Uterus (tissue), 4 donors: ENCODE data around the gene NECTIN1. TPM values are rescaled to one million over a fixed set of nuclear protein-coding genes. Genes with fewer than 3 reads are reported as not detected.

Source experiments
- DNase-seq, 2 donors: peaks; one replicate each; pipeline ENCODE4 v3.0.0-alpha.2; 2019 to 2020
- H3K27ac ChIP-seq, 2 donors: fragments of 200-600 bp; sonication (generic); 1 replicate in 1 of 2; 2 replicates in 1 of 2; pipeline ENCODE4 v1.5.1; 2016 to 2018
- H3K27me3 ChIP-seq, 2 donors: fragments of 200-600 bp; sonication (generic); one replicate each; pipeline ENCODE4 v1.5.1; 2018 to 2019; ENCODE audit warnings: control low read depth in 1 of 2
- H3K36me3 ChIP-seq, 2 donors: fragments of 200-600 bp; sonication (generic); one replicate each; pipeline ENCODE4 v1.5.1; 2019; ENCODE audit warnings: control low read depth in 1 of 2
- H3K4me1 ChIP-seq, 2 donors: fragments of 200-600 bp; sonication (generic); one replicate each; pipeline ENCODE4 v1.5.1; 2018 to 2019; ENCODE audit warnings: control low read depth in 1 of 2
- H3K4me3 ChIP-seq, 2 donors: fragments of 200-600 bp; sonication (generic); 1 replicate in 1 of 2; 2 replicates in 1 of 2; pipeline ENCODE4 v1.5.1; 2018 to 2019; ENCODE audit warnings: mild to moderate bottlenecking in 1 of 2
- H3K9me3 ChIP-seq, 2 donors: fragments of 200-600 bp; sonication (generic); one replicate each; pipeline ENCODE4 v1.5.1; 2019; ENCODE audit warnings: control low read depth in 1 of 2
- CTCF ChIP-seq, 4 experiments: fragments of 200-600 bp in 2 of 4; fragments of 450-650 bp in 2 of 4; sonication (generic) in 2 of 4; IDR thresholded peaks; one replicate each; pipeline ENCODE4 v1.5.1; 2016 to 2019; ENCODE audit warnings: antibody characterized with exemption in 4 of 4, mild to moderate bottlenecking in 2 of 4, moderate library complexity in 1 of 4
- POLR2A ChIP-seq, 2 donors: fragments of 450-650 bp; IDR thresholded peaks; one replicate each; pipeline ENCODE4 v1.6.1; 2016; ENCODE audit warnings: antibody characterized with exemption in 2 of 2, mild to moderate bottlenecking in 1 of 2, moderate library complexity in 1 of 2
- intact Hi-C: fragments of 100-400 bp; cut with DNase I; formaldehyde crosslinking; loops from one replicate; pipeline ENCODE4 v1.15.1; 2023; ENCODE audit warnings: low total_unique reads
- total RNA-seq, 4 donors: library from RNA; depleted of rRNA in 3 of 4; stranded (reverse); fragments of >200 nt in 3 of 4; gene quantifications; one replicate each; pipeline versions ENCODE4 v1.1.0 to v1.2.4, GENCODE V29; 2014 to 2023
- donor health status: DM: yes; HTN: yes; CAD: no.

The NECTIN1 gene
- total RNA-seq, 4 donors from 2014 or later, result 1.3 to 10.6 (median 9.2) TPM; not detected in 1

GRCh38 chr11:119676461-119677020, 52.5 kb downstream of the NECTIN1 start:
- H3K27ac ChIP-seq, result no peak overlapping the region
- H3K27me3 ChIP-seq, result no peaks in the 10 kb centered on the region
- peaks cover 0 to 4% of the 10 kb centered on the region in 2 donors for H3K4me1 ChIP-seq
- H3K4me3 ChIP-seq, result no peak overlapping the region
- H3K9me3 ChIP-seq, result no peaks in the 10 kb centered on the region
- intact Hi-C loops, result no loop called here
- no peak for DNase-seq
- no peak for TF ChIP-seq CTCF (IDR thresholded peaks at IDR 0.05)
- TF ChIP-seq POLR2A (IDR thresholded peaks at IDR 0.05), result no peak
- no peaks in the 10 kb centered on the region for H3K36me3 ChIP-seq

GRCh38 chr11:119673759-119674336, 55.2 kb downstream of the NECTIN1 start:
- no peaks in the 10 kb centered on the region for H3K9me3 ChIP-seq
- TF ChIP-seq CTCF (IDR thresholded peaks at IDR 0.05), result no peak
- no peak for TF ChIP-seq POLR2A (IDR thresholded peaks at IDR 0.05)
- H3K27ac ChIP-seq, result no peak overlapping the region
- no peaks in the 10 kb centered on the region for H3K27me3 ChIP-seq
- intact Hi-C loops, result no loop called here
- peaks cover 0 to 11% of the 10 kb centered on the region in 2 donors for H3K4me1 ChIP-seq
- H3K4me3 ChIP-seq, result no peak overlapping the region
- DNase-seq, result no peak
- no peaks in the 10 kb centered on the region for H3K36me3 ChIP-seq

GRCh38 chr11:119673052-119673758, 55.8 kb downstream of the NECTIN1 start:
- intact Hi-C loops, result no loop called here
- Histone ChIP-seq H3K9me3 (no peaks in the 10 kb centered on the region), H3K27ac (no peak overlapping the region), H3K27me3 (no peaks in the 10 kb centered on the region), H3K4me1 (peaks cover 0 to 11% of the 10 kb centered on the region in 2 donors), H3K4me3 (no peak overlapping the region), H3K36me3 (no peaks in the 10 kb centered on the region)
- TF ChIP-seq CTCF (IDR thresholded peaks at IDR 0.05) (no peak), POLR2A (IDR thresholded peaks at IDR 0.05) (no peak)
- DNase-seq, result no peak

- TF ChIP-seq POLR2A (IDR thresholded peaks at IDR 0.05) (no peak), CTCF (IDR thresholded peaks at IDR 0.05) (no peak)
- no peaks in the 10 kb centered on the region for H3K27me3 ChIP-seq
- intact Hi-C loops, result no loop called here
- H3K27ac ChIP-seq, result no peak overlapping the region
- peaks cover 0 to 11% of the 10 kb centered on the region in 2 donors for H3K4me1 ChIP-seq
- no peaks in the 10 kb centered on the region for H3K9me3 ChIP-seq
- no peak overlapping the region for H3K4me3 ChIP-seq
- no peak for DNase-seq
- H3K36me3 ChIP-seq, result no peaks in the 10 kb centered on the region
Observed at GRCh38 chr11:119672597-119672996, 56.4 kb downstream of the NECTIN1 start.

GRCh38 chr11:119671561-119672015, 57.4 kb downstream of the NECTIN1 start:
- peaks cover 0 to 11% of the 10 kb centered on the region in 2 donors for H3K4me1 ChIP-seq
- H3K9me3 ChIP-seq, result no peaks in the 10 kb centered on the region
- H3K4me3 ChIP-seq, result no peak overlapping the region
- H3K27me3 ChIP-seq, result no peaks in the 10 kb centered on the region
- TF ChIP-seq CTCF (IDR thresholded peaks at IDR 0.05), result no peak
- no peak for TF ChIP-seq POLR2A (IDR thresholded peaks at IDR 0.05)
- no peaks in the 10 kb centered on the region for H3K36me3 ChIP-seq
- H3K27ac ChIP-seq, result peak overlapping the region; percentile 41 to 56
- intact Hi-C loops, result no loop called here
- DNase-seq, result peak in 1 of 2 donors; percentile 39
